ENCODE measurements around the gene TEAD1.
"Not testable (repeated sequence)": the region's sequence is repeated elsewhere in the genome, so short reads cannot be mapped to it uniquely, and the experiment has no call there.

The TEAD1 gene

GRCh38 chr11:12876340-12876739, 202.1 kb downstream of the TEAD1 start:
- DNase-seq = no peak

- no peak for DNase-seq
Observed at GRCh38 chr11:12876988-12877387, 202.8 kb downstream of the TEAD1 start.

GRCh38 chr11:12877508-12877907, 203.3 kb downstream of the TEAD1 start:
- DNase-seq = not testable (repeated sequence)

- DNase-seq = no peak
Observed at GRCh38 chr11:12880327-12880726, 206.1 kb downstream of the TEAD1 start.

- no peak for DNase-seq
Observed at GRCh38 chr11:12882670-12883069, 208.4 kb downstream of the TEAD1 start.

GRCh38 chr11:12884751-12885318, 210.6 kb downstream of the TEAD1 start:
- no peak for DNase-seq

GRCh38 chr11:12885717-12886239, 211.6 kb downstream of the TEAD1 start:
- DNase-seq = no peak

- no peak for DNase-seq
Observed at GRCh38 chr11:12886508-12886907, 212.3 kb downstream of the TEAD1 start.

GRCh38 chr11:12888525-12889158, 214.4 kb downstream of the TEAD1 start:
- DNase-seq = peak; percentile 64 to 75

- peak; percentile 17 to 21 for DNase-seq
Observed at GRCh38 chr11:12889243-12889642, 215.0 kb downstream of the TEAD1 start.

- no peak for DNase-seq
Observed at GRCh38 chr11:12890476-12890875, 216.3 kb downstream of the TEAD1 start.

- peak; percentile 68 to 71 for DNase-seq
Observed at GRCh38 chr11:12893787-12894672, 219.8 kb downstream of the TEAD1 start.

GRCh38 chr11:12897390-12897789, 223.2 kb downstream of the TEAD1 start:
- DNase-seq = no peak

GRCh38 chr11:12897867-12898266, 223.6 kb downstream of the TEAD1 start:
- DNase-seq = no peak

GRCh38 chr11:12900496-12900895, 226.3 kb downstream of the TEAD1 start:
- no peak for DNase-seq

GRCh38 chr11:12901272-12901671, 227.1 kb downstream of the TEAD1 start:
- DNase-seq = no peak

- DNase-seq = no peak
Observed at GRCh38 chr11:12901874-12902481, 227.8 kb downstream of the TEAD1 start.

- DNase-seq = no peak
Observed at GRCh38 chr11:12902791-12903486, 228.7 kb downstream of the TEAD1 start.

GRCh38 chr11:12905435-12905834, 231.2 kb downstream of the TEAD1 start:
- no peak for DNase-seq

- no peak for DNase-seq
Observed at GRCh38 chr11:12906501-12906900, 232.3 kb downstream of the TEAD1 start.

GRCh38 chr11:12909879-12910278, 235.7 kb downstream of the TEAD1 start:
- no peak for DNase-seq

GRCh38 chr11:12914400-12914912, 240.2 kb downstream of the TEAD1 start:
- DNase-seq = peak; percentile 3 to 34

Measured in Kasumi-1 (cell line).